Measurements from ENCODE around the gene USP9Y.

The USP9Y gene

DNA sequence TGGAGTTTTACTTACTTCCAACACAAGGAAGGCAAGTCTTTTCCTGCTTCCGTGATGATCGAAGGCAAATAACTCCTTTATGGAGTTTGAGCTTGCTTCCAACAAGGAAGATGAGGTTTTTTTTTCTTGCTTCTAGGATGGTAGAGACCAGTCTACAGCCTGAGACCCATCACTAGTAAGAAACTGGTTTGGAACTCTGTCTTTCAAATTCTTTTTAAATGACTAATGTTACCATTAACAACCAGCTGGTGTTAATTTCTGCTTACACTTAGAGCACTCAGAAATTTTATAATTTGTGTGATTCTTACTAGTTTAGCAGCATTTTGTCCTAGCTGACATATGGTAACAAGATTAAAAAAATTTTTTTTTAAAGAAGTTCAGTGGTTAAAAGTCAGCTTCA, 19.5 kb upstream of the USP9Y start:
- no peak for DNase-seq (ENCODE audit: low spot score)
- Histone ChIP-seq H3K27ac (no peak overlapping the region), H3K4me3 (no peak overlapping the region)
- TF ChIP-seq, protein P1, sequence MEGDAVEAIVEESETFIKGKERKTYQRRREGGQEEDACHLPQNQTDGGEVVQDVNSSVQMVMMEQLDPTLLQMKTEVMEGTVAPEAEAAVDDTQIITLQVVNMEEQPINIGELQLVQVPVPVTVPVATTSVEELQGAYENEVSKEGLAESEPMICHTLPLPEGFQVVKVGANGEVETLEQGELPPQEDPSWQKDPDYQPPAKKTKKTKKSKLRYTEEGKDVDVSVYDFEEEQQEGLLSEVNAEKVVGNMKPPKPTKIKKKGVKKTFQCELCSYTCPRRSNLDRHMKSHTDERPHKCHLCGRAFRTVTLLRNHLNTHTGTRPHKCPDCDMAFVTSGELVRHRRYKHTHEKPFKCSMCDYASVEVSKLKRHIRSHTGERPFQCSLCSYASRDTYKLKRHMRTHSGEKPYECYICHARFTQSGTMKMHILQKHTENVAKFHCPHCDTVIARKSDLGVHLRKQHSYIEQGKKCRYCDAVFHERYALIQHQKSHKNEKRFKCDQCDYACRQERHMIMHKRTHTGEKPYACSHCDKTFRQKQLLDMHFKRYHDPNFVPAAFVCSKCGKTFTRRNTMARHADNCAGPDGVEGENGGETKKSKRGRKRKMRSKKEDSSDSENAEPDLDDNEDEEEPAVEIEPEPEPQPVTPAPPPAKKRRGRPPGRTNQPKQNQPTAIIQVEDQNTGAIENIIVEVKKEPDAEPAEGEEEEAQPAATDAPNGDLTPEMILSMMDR (IDR thresholded peaks at IDR 0.05) = no peak

DNA sequence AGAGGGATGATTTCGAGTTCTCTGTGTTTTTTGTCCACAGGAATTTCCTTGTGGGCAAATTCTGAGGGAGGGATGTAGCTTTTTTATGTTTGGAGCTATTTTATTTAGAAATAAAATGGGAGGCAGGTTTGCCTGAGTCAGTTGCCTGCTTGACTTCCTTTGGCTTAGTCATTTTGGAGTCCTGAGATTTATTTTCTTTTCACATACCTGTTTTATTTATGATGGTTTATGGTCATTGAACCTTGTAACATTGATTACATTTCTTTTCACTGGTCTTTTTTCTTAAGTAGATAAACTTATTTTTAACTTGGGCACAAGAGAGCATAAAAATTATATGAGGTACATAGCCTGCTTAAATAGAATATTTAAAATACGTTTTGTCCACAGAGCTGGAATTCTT, 12.7 kb upstream of the USP9Y start:
- DNase-seq (ENCODE audit: low spot score) = no peak
- no peak overlapping the region for H3K27ac ChIP-seq
- TF ChIP-seq, protein P1 (IDR thresholded peaks at IDR 0.05) = no peak
- no peak overlapping the region for H3K4me3 ChIP-seq

DNA sequence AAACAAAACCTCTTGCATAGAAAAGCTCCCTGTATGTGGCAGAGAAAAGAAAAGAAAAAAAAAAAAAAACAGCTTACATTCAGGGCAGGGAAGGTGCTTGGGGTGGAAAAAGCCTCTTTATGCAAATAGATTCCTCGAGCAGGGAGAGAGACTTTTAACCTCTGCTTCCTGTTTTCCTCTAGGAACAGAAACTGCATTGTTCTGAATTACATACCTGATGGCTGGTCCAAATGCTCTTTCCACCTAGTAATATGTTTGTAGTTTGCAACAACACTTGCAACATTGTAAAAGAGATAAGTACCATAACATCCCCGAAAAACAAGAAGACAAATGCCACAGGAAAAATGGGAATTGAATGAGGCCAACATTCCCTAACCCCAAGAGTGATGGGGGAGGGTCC, 944 bp upstream of the USP9Y start:
- H3K27ac ChIP-seq = no peak overlapping the region
- H3K4me3 ChIP-seq = no peak overlapping the region
- TF ChIP-seq, protein P1 (IDR thresholded peaks at IDR 0.05) = no peak
- DNase-seq (ENCODE audit: low spot score) = no peak

DNA sequence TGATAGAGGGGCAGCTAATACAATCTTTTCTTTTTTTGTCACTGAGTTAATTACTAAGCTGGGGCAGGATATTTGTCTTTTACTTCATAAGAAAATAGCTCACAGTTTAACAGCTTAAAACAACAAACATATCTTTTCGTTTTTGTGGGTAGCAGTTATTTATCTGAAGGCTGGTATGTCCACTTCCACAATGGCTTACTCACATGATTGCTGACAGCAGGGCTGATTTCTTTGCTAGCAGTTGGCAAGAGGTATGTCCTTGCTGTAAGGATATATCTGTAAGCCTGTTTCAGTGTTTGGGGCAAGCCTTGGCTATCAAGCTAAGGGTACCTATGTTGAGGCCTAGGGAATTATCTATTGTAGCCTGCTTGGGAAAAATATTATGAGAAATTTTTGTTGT, 1.1 kb downstream of the USP9Y start:
- TF ChIP-seq, protein P1 (IDR thresholded peaks at IDR 0.05) = no peak
- no peak for DNase-seq (ENCODE audit: low spot score)
- no peak overlapping the region for H3K27ac ChIP-seq
- no peak overlapping the region for H3K4me3 ChIP-seq

DNA sequence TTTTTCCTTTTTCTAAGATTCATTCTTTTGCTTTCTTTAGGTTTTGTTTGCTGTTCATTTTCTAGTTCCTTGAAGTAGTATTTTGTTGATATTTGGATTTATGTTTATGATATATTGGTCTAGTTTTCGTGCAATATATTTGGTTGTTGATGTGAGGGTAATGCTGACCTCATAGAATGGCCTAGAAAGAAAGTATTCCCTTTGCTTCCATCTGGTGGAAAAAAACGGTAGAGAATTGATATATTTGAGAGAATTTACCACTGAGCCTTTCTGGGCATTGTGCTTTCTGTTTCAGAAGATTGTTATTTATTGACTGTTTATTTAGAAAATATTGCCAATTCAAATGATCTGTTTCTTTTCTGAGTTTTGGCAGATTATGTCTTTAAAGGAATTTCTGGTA, 9.4 kb downstream of the USP9Y start:
- TF ChIP-seq, protein P1 (IDR thresholded peaks at IDR 0.05) = no peak
- DNase-seq (ENCODE audit: low spot score) = no peak
- Histone ChIP-seq H3K27ac (no peak overlapping the region), H3K4me3 (no peak overlapping the region)

DNA sequence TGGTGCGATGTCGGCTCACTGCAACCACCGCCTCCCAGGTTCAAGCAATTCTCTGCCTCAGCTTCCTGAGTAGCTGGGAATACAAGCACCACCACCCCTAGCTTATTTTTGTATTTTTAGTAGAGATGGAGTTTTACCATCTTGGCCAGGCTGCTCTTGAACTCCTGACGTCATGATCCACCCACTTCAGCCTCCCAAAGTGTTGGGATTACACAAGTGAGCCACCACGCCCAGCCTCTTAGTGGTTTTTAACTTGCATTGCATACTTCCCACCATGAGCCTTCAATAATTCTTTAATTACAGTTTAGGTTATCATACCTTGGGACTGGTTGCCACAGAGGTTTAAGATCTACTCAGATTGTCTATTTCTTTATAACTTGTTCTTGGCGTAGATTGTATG, 14.3 kb downstream of the USP9Y start:
- no peak overlapping the region for H3K4me3 ChIP-seq
- H3K27ac ChIP-seq = no peak overlapping the region
- TF ChIP-seq, protein P1 (IDR thresholded peaks at IDR 0.05) = no peak
- no peak for DNase-seq (ENCODE audit: low spot score)

DNA sequence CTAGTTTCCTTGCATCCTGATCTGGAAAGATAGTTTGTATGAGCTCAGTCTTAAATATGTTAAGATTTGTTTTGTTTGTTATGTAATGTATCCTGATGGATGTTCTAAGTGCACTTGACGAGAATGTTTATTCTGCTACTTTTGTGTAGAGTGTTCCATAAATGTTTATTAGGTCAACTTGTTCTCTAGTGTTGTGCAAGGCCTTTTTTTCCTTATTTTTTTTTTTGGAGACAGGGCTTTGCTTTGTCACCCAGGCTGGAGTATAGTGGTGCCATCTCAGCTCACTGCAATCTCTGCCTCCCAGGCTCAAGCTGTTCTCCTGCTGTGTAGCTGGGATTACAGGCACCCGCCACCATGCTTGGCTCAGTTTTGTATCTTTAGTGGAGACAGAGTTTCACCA, 28.7 kb downstream of the USP9Y start:
- TF ChIP-seq, protein P1 (IDR thresholded peaks at IDR 0.05) = no peak
- no peak overlapping the region for H3K27ac ChIP-seq
- H3K4me3 ChIP-seq = no peak overlapping the region
- DNase-seq (ENCODE audit: low spot score) = no peak

Data from coronary artery (tissue), 2 donors.